Right renal pelvis (tissue), 4 donors: Measurements from ENCODE around the gene CKAP2. TPM values are rescaled to one million over a fixed set of nuclear protein-coding genes. Genes with fewer than 3 reads are reported as not detected.
"Not testable (repeated sequence)": the region's sequence is repeated elsewhere in the genome, so short reads cannot be mapped to it uniquely, and the experiment has no call there.

Source experiments
- DNase-seq, 4 donors: peaks; one replicate each; pipeline ENCODE4 v3.0.0-alpha.2; 2013; ENCODE audit warnings: low read depth in 4 of 4, low spot score in 3 of 4, missing footprints in 1 of 4
- polyA plus RNA-seq, 4 donors: library from polyadenylated mRNA; unstranded; fragments of 120-200 nt; gene quantifications; one replicate each; pipeline ENCODE4 v1.2.1, GENCODE V29; 2013; ENCODE audit not compliant: insufficient read length in 4 of 4

CKAP2 gene
- polyA plus RNA-seq, 4 donors: 44.1 to 70.7 (median 60.7) TPM

GRCh38 chr13:52451135-52451804 lies 4.0 kb upstream of the CKAP2 start:
- no peak for DNase-seq

- no peak for DNase-seq
Observed at GRCh38 chr13:52452470-52452869, 2.8 kb upstream of the CKAP2 start.

- no peak for DNase-seq
Observed at GRCh38 chr13:52454459-52454819, 839 bp upstream of the CKAP2 start.

GRCh38 chr13:52455677-52456041 lies 381 bp downstream of the CKAP2 start:
- peak in 3 of 4 donors; percentile 58 to 77 (median 61) for DNase-seq

- DNase-seq: no peak
Observed at GRCh38 chr13:52459668-52460067, 4.4 kb downstream of the CKAP2 start.

- DNase-seq: no peak
Observed at GRCh38 chr13:52461265-52461664, 6.0 kb downstream of the CKAP2 start.

GRCh38 chr13:52463526-52463925 lies 8.2 kb downstream of the CKAP2 start:
- DNase-seq: no peak

- not testable (repeated sequence) for DNase-seq
Observed at GRCh38 chr13:52468487-52468886, 13.2 kb downstream of the CKAP2 start.

GRCh38 chr13:52480677-52481428 lies 25.6 kb downstream of the CKAP2 start:
- not testable (repeated sequence) for DNase-seq

- not testable (repeated sequence) for DNase-seq
Observed at GRCh38 chr13:52487078-52487477, 31.8 kb downstream of the CKAP2 start.

GRCh38 chr13:52488763-52489162 lies 33.5 kb downstream of the CKAP2 start:
- DNase-seq: not testable (repeated sequence)

- not testable (repeated sequence) for DNase-seq
Observed at GRCh38 chr13:52491015-52491414, 35.7 kb downstream of the CKAP2 start.

GRCh38 chr13:52494241-52494640 lies 39.0 kb downstream of the CKAP2 start:
- DNase-seq: not testable (repeated sequence)

- DNase-seq: not testable (repeated sequence)
Observed at GRCh38 chr13:52497979-52498378, 42.7 kb downstream of the CKAP2 start.

- DNase-seq: not testable (repeated sequence)
Observed at GRCh38 chr13:52502277-52502676, 47.0 kb downstream of the CKAP2 start.

GRCh38 chr13:52505843-52506242 lies 50.6 kb downstream of the CKAP2 start:
- not testable (repeated sequence) for DNase-seq

GRCh38 chr13:52509532-52509931 lies 54.3 kb downstream of the CKAP2 start:
- DNase-seq: not testable (repeated sequence)

GRCh38 chr13:52510221-52510797 lies 55.0 kb downstream of the CKAP2 start:
- DNase-seq: not testable (repeated sequence)

GRCh38 chr13:52511598-52511997 lies 56.3 kb downstream of the CKAP2 start:
- not testable (repeated sequence) for DNase-seq

- not testable (repeated sequence) for DNase-seq
Observed at GRCh38 chr13:52513957-52514596, 58.8 kb downstream of the CKAP2 start.

GRCh38 chr13:52523323-52523722 lies 68.0 kb downstream of the CKAP2 start:
- DNase-seq: not testable (repeated sequence)
